ENCODE results near the gene EYA4. TPM values are rescaled to one million over a fixed set of nuclear protein-coding genes. Genes with fewer than 3 reads are reported as not detected.

Gene EYA4
- total RNA-seq, 1 donor from 2014 or later: not detected

- intact Hi-C loops (cut with micrococcal nuclease): loop anchor here (10.0 kb wide), 1 partner anchor 255 kb away; no protein-coding TSS in a partner anchor
Observed at GRCh38 chr6:133559926-133560325, 318.8 kb downstream of the EYA4 start.

- intact Hi-C loops (cut with micrococcal nuclease): loop anchor here (5.0 to 10.0 kb wide), 3 partner anchors 247 to 1085 kb away; no protein-coding TSS in a partner anchor
Observed at GRCh38 chr6:133567636-133568035, 326.5 kb downstream of the EYA4 start.

GRCh38 chr6:133568970-133569889, 328.1 kb downstream of the EYA4 start:
- intact Hi-C loops (cut with micrococcal nuclease): loop anchor here (1.0 to 10.0 kb wide), 4 partner anchors 246 to 1083 kb away; no protein-coding TSS in a partner anchor

GRCh38 chr6:133571681-133572080, 330.5 kb downstream of the EYA4 start:
- intact Hi-C loops (cut with micrococcal nuclease): no loop called here

- intact Hi-C loops (cut with micrococcal nuclease): no loop called here
Observed at GRCh38 chr6:133577851-133578250, 336.7 kb downstream of the EYA4 start.

All from T-helper 2 cell treated with Interferon-gamma antibody and Interleukin-4, amounts not matched to agents 100 ng/mL and 5 ng/mL, for 36 hours (primary cell).